Tibial nerve (tissue), 4 donors: ENCODE measurements around the gene PPDPF. TPM values are rescaled to one million over a fixed set of nuclear protein-coding genes. Genes with fewer than 3 reads are reported as not detected.

Source experiments
- DNase-seq, 2 donors: peaks; one replicate each; pipeline ENCODE4 v3.0.0-alpha.2; 2019; ENCODE audit warnings: low spot score in 2 of 2
- H3K27ac ChIP-seq, 4 donors: fragments of 200-600 bp; sonication (generic) in 3 of 4; one replicate each; pipeline ENCODE4 v1.5.1; 2017 to 2019; ENCODE audit warnings: mild to moderate bottlenecking in 1 of 4
- H3K27me3 ChIP-seq, 2 donors: fragments of 200-600 bp; sonication (generic) in 1 of 2; one replicate each; pipeline versions ENCODE4 v1.5.1 to v1.6.0; 2017 to 2019
- H3K36me3 ChIP-seq, 3 donors: fragments of 200-600 bp; sonication (generic); one replicate each; pipeline ENCODE4 v1.5.1; 2018 to 2019
- H3K4me1 ChIP-seq, 4 donors: fragments of 200-600 bp; sonication (generic) in 3 of 4; one replicate each; pipeline ENCODE4 v1.5.1; 2017 to 2019
- H3K4me3 ChIP-seq, 4 donors: fragments of 200-600 bp; sonication (generic) in 3 of 4; one replicate each; pipeline ENCODE4 v1.5.1; 2017 to 2019; ENCODE audit warnings: mild to moderate bottlenecking in 1 of 4, moderate library complexity in 1 of 4
- H3K9me3 ChIP-seq, 4 donors: fragments of 200-600 bp; sonication (generic) in 3 of 4; one replicate each; pipeline ENCODE4 v1.5.1; 2017 to 2019
- CTCF ChIP-seq, 5 experiments: fragments of 200-600 bp in 3 of 5; fragments of 450-650 bp in 2 of 5; sonication (generic) in 3 of 5; IDR thresholded peaks; one replicate each; pipeline ENCODE4 v1.5.1; 2016 to 2019; ENCODE audit warnings: antibody characterized with exemption in 5 of 5, mild to moderate bottlenecking in 3 of 5, moderate library complexity in 2 of 5
- EP300 ChIP-seq, 2 donors: sonication (generic); formaldehyde crosslinking; IDR thresholded peaks; one replicate each; pipeline ENCODE4 v1.6.1; 2017; ENCODE audit warnings: antibody characterized with exemption in 2 of 2, mild to moderate bottlenecking in 1 of 2
- POLR2A ChIP-seq, 2 donors: fragments of 450-650 bp; IDR thresholded peaks; one replicate each; pipeline ENCODE4 v1.6.1; 2017; ENCODE audit warnings: antibody characterized with exemption in 2 of 2, mild to moderate bottlenecking in 2 of 2, moderate library complexity in 2 of 2
- WGBS, 2 donors: methylation state at CpG; one replicate each; pipeline ENCODE4 v1.1.5; 2018; 5-methylcytosine and 5-hydroxymethylcytosine counted together
- total RNA-seq, 4 donors: library from RNA; depleted of rRNA; stranded (reverse); fragments of >200 nt; gene quantifications; one replicate each; pipeline ENCODE4 v1.1.0, GENCODE V29; 2016

Gene PPDPF
- total RNA-seq, 4 donors from 2014 or later: 59.0 to 165 (median 119) TPM

- no peak for DNase-seq
- peaks cover 0 to 25% (median 7%) of the 10 kb centered on the region in 4 donors for H3K4me1 ChIP-seq
- H3K4me3 ChIP-seq: no peak overlapping the region
- peaks cover 0 to 27% (median 0%) of the 10 kb centered on the region in 4 donors for H3K9me3 ChIP-seq
- H3K27me3 ChIP-seq: peaks cover 0 to 77% of the 10 kb centered on the region in 2 donors
- 71 to 75% methylated on average over 27 of the region's 27 CpGs for WGBS, 2 donors
- no peak overlapping the region for H3K27ac ChIP-seq
- TF ChIP-seq CTCF (IDR thresholded peaks at IDR 0.05) (no peak), EP300 (IDR thresholded peaks at IDR 0.05) (no peak), POLR2A (IDR thresholded peaks at IDR 0.05) (no peak)
- H3K36me3 ChIP-seq: no peaks in the 10 kb centered on the region
Observed at GRCh38 chr20:63500902-63501817, 19.4 kb upstream of the PPDPF start.

GRCh38 chr20:63501818-63502670 lies 18.5 kb upstream of the PPDPF start:
- no peak for DNase-seq
- H3K36me3 ChIP-seq: no peaks in the 10 kb centered on the region
- TF ChIP-seq POLR2A (IDR thresholded peaks at IDR 0.05): no peak
- TF ChIP-seq CTCF (IDR thresholded peaks at IDR 0.05): no peak
- no peak for TF ChIP-seq EP300 (IDR thresholded peaks at IDR 0.05)
- peaks cover 0 to 68% of the 10 kb centered on the region in 2 donors for H3K27me3 ChIP-seq
- H3K4me1 ChIP-seq: peaks cover 0 to 18% (median 7%) of the 10 kb centered on the region in 4 donors
- peaks cover 0 to 36% (median 0%) of the 10 kb centered on the region in 4 donors for H3K9me3 ChIP-seq
- 21% methylated on average over 19 to 21 of the region's 26 CpGs for WGBS, 2 donors
- H3K27ac ChIP-seq: no peak overlapping the region
- no peak overlapping the region for H3K4me3 ChIP-seq

GRCh38 chr20:63502671-63503172 lies 17.8 kb upstream of the PPDPF start:
- H3K4me1 ChIP-seq: peaks cover 0 to 18% (median 7%) of the 10 kb centered on the region in 4 donors
- DNase-seq: no peak
- TF ChIP-seq CTCF (IDR thresholded peaks at IDR 0.05): no peak
- TF ChIP-seq POLR2A (IDR thresholded peaks at IDR 0.05): no peak
- no peak for TF ChIP-seq EP300 (IDR thresholded peaks at IDR 0.05)
- H3K27me3 ChIP-seq: peaks cover 0 to 62% of the 10 kb centered on the region in 2 donors
- no peaks in the 10 kb centered on the region for H3K36me3 ChIP-seq
- no peak overlapping the region for H3K27ac ChIP-seq
- H3K4me3 ChIP-seq: no peak overlapping the region
- whole genome bisulfite sequencing, 2 donors: 50 to 57% methylated on average over 9 to 10 of the region's 15 CpGs
- H3K9me3 ChIP-seq: peaks cover 0 to 39% (median 0%) of the 10 kb centered on the region in 4 donors

GRCh38 chr20:63503524-63503923 lies 17.0 kb upstream of the PPDPF start:
- Histone ChIP-seq H3K4me1 (peaks cover 0 to 13% (median 6%) of the 10 kb centered on the region in 4 donors), H3K9me3 (peaks cover 0 to 44% (median 0%) of the 10 kb centered on the region in 4 donors), H3K27ac (no peak overlapping the region), H3K36me3 (no peaks in the 10 kb centered on the region), H3K4me3 (no peak overlapping the region), H3K27me3 (peaks cover 0 to 54% of the 10 kb centered on the region in 2 donors)
- DNase-seq: no peak
- TF ChIP-seq POLR2A (IDR thresholded peaks at IDR 0.05) (no peak), EP300 (IDR thresholded peaks at IDR 0.05) (no peak), CTCF (IDR thresholded peaks at IDR 0.05) (no peak)
- WGBS, 2 donors: 25 to 31% methylated on average over 6 to 7 of the region's 7 CpGs
